ENCODE measurements around the gene SCLY. TPM values are rescaled to one million over a fixed set of nuclear protein-coding genes. Genes with fewer than 3 reads are reported as not detected.

The SCLY gene
- polyA plus RNA-seq, 1 of the 3 experiments (the other 2 are of a cell fraction) = 20.9 TPM

DNA sequence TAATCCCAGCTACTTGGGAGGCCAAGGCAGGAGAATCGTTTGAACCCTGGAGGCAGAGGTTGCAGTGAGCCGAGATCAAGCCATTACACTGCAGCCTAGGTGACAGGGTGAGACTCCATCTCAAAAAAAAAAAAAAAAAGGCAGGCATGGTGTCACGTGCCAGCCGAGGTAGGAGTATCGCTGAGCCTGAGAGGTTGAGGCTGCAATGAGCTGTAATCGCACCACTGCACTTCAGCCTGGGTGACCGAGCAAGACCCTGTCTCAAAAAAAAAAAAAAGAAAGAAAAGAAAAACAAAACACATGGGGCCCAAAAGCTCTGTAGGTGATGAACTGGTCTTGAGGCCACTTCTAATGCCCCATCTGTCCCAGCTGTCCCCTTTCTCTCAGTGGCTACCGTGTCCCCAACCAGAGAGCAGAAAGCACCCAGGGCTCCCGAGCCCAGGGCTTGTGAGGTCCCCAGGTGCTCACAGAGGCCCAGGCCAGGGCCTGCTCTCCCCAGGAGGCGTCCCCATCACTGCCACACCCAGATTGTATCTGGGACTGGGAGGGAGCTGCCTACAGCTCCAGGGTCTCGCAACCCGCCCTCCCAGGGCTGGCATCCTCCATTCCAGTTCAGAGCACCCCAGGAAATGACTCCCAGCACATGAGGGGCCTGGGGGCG is 86.2 kb downstream of the SCLY start:
- no peak for DNase-seq
- H3K36me3 ChIP-seq (replicated peaks in 1 of 2; ENCODE audit: control insufficient read depth in 1 of 2, insufficient read depth in 2 of 2, low read length in 1 of 2) = no peaks in the 10 kb centered on the region
- H2AFZ ChIP-seq (ENCODE audit: low read depth) = no peak overlapping the region
- no peaks in the 10 kb centered on the region for H4K20me1 ChIP-seq (ENCODE audit: insufficient read depth)
- H3K9me2 ChIP-seq = no peaks in the 10 kb centered on the region
- H3K27ac ChIP-seq (ENCODE audit: low read depth in 2 of 2, low read length in 1 of 2) = no peak overlapping the region
- no peaks in the 10 kb centered on the region for H3F3A ChIP-seq (replicated peaks; ENCODE audit: insufficient read depth)
- TF ChIP-seq TAF1 (IDR thresholded peaks at IDR 0.05; ENCODE audit: borderline replicate concordance, low read depth, low read length) (no peak), NFIC (IDR thresholded peaks at IDR 0.05; ENCODE audit: borderline replicate concordance) (no peak), NRF1 (IDR thresholded peaks at IDR 0.05; ENCODE audit: low read depth, low read length) (no peak), RCOR1 (IDR thresholded peaks at IDR 0.05; ENCODE audit: low read length) (no peak), RXRA (IDR thresholded peaks at IDR 0.05; ENCODE audit: borderline replicate concordance, low read depth) (no peak), SMC3 (IDR thresholded peaks at IDR 0.05; ENCODE audit: low read depth, low read length) (no peak), ELF1 (IDR thresholded peaks at IDR 0.05) (no peak)
- TF ChIP-seq, protein P1, sequence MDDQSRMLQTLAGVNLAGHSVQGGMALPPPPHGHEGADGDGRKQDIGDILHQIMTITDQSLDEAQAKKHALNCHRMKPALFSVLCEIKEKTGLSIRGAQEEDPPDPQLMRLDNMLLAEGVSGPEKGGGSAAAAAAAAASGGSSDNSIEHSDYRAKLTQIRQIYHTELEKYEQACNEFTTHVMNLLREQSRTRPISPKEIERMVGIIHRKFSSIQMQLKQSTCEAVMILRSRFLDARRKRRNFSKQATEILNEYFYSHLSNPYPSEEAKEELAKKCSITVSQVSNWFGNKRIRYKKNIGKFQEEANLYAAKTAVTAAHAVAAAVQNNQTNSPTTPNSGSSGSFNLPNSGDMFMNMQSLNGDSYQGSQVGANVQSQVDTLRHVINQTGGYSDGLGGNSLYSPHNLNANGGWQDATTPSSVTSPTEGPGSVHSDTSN (IDR thresholded peaks at IDR 0.05) = no peak
- TF ChIP-seq, protein P2, sequence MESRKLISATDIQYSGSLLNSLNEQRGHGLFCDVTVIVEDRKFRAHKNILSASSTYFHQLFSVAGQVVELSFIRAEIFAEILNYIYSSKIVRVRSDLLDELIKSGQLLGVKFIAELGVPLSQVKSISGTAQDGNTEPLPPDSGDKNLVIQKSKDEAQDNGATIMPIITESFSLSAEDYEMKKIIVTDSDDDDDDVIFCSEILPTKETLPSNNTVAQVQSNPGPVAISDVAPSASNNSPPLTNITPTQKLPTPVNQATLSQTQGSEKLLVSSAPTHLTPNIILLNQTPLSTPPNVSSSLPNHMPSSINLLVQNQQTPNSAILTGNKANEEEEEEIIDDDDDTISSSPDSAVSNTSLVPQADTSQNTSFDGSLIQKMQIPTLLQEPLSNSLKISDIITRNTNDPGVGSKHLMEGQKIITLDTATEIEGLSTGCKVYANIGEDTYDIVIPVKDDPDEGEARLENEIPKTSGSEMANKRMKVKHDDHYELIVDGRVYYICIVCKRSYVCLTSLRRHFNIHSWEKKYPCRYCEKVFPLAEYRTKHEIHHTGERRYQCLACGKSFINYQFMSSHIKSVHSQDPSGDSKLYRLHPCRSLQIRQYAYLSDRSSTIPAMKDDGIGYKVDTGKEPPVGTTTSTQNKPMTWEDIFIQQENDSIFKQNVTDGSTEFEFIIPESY (IDR thresholded peaks at IDR 0.05; ENCODE audit: borderline replicate concordance, low read depth) = no peak
- peaks cover 7 to 10% of the 10 kb centered on the region in 2 experiments; a peak in 3 of 4 replicates for H3K4me1 ChIP-seq (ENCODE audit: control insufficient read depth in 1 of 2, insufficient read depth in 2 of 2, low read depth in 1 of 2, low read length in 1 of 2)
- no peaks in the 10 kb centered on the region for H3K79me2 ChIP-seq (ENCODE audit: insufficient read depth)
- WGBS (ENCODE audit: low lambda C conversion rate) = 81% methylated on average over 10 of the region's 13 CpGs
- H3K9ac ChIP-seq = no peak overlapping the region
- H3K27me3 ChIP-seq (ENCODE audit: insufficient read depth) = no peaks in the 10 kb centered on the region
- CTCF ChIA-PET = interaction anchor here (1.6 kb wide), 1 partner anchor 9 kb away, joined by 3 read pairs; no protein-coding TSS in a partner anchor
- no peaks in the 10 kb centered on the region for H3K9me3 ChIP-seq
- H3K4me2 ChIP-seq = no peak overlapping the region
- no peak overlapping the region for H3K4me3 ChIP-seq (ENCODE audit: low read depth in 2 of 2, low read length in 1 of 2)
- POLR2A ChIA-PET = no interaction called here

DNA sequence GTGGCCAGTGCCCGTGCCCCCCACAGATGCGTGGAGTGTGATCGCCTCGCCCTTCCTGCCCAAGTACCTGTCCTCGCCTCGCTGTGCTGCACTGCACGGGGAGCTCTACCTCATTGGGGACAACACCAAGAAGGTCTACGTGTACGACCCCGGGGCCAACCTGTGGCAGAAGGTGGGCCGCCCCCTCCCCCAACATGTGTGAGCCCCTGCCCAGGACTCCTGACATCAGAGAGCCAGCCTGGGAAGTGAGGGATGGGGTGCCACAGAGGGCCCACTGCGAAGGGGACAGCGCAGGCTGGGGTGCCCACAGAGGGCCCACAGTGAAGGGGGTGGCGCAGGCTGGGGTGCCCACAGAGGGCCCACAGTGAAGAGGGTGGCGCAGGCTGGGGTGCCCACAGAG is 88.2 kb downstream of the SCLY start:
- Histone ChIP-seq H3K4me1 (ENCODE audit: control insufficient read depth in 1 of 2, insufficient read depth in 2 of 2, low read depth in 1 of 2, low read length in 1 of 2) (peaks cover under 1 to 6% of the 10 kb centered on the region in 2 experiments; a peak in 2 of 4 replicates), H3K79me2 (ENCODE audit: insufficient read depth) (no peaks in the 10 kb centered on the region), H4K20me1 (ENCODE audit: insufficient read depth) (no peaks in the 10 kb centered on the region), H3K4me2 (no peak overlapping the region), H3K27ac (ENCODE audit: low read depth in 2 of 2, low read length in 1 of 2) (no peak overlapping the region), H3K9me3 (no peaks in the 10 kb centered on the region), H2AFZ (ENCODE audit: low read depth) (no peak overlapping the region), H3K9ac (no peak overlapping the region), H3F3A (replicated peaks; ENCODE audit: insufficient read depth) (no peaks in the 10 kb centered on the region), H3K27me3 (ENCODE audit: insufficient read depth) (no peaks in the 10 kb centered on the region), H3K36me3 (replicated peaks in 1 of 2; ENCODE audit: control insufficient read depth in 1 of 2, insufficient read depth in 2 of 2, low read length in 1 of 2) (no peaks in the 10 kb centered on the region), H3K4me3 (ENCODE audit: low read depth in 2 of 2, low read length in 1 of 2) (no peak overlapping the region), H3K9me2 (no peaks in the 10 kb centered on the region)
- DNase-seq = no peak
- TF ChIP-seq SMC3 (IDR thresholded peaks at IDR 0.05; ENCODE audit: low read depth, low read length) (no peak), GATA2 (CRISPR knock-in tag; IDR thresholded peaks at IDR 0.05) (no peak), NFIC (IDR thresholded peaks at IDR 0.05; ENCODE audit: borderline replicate concordance) (no peak), FOXM1 (IDR thresholded peaks at IDR 0.05; ENCODE audit: low read depth) (no peak)
- TF ChIP-seq, protein P3, sequence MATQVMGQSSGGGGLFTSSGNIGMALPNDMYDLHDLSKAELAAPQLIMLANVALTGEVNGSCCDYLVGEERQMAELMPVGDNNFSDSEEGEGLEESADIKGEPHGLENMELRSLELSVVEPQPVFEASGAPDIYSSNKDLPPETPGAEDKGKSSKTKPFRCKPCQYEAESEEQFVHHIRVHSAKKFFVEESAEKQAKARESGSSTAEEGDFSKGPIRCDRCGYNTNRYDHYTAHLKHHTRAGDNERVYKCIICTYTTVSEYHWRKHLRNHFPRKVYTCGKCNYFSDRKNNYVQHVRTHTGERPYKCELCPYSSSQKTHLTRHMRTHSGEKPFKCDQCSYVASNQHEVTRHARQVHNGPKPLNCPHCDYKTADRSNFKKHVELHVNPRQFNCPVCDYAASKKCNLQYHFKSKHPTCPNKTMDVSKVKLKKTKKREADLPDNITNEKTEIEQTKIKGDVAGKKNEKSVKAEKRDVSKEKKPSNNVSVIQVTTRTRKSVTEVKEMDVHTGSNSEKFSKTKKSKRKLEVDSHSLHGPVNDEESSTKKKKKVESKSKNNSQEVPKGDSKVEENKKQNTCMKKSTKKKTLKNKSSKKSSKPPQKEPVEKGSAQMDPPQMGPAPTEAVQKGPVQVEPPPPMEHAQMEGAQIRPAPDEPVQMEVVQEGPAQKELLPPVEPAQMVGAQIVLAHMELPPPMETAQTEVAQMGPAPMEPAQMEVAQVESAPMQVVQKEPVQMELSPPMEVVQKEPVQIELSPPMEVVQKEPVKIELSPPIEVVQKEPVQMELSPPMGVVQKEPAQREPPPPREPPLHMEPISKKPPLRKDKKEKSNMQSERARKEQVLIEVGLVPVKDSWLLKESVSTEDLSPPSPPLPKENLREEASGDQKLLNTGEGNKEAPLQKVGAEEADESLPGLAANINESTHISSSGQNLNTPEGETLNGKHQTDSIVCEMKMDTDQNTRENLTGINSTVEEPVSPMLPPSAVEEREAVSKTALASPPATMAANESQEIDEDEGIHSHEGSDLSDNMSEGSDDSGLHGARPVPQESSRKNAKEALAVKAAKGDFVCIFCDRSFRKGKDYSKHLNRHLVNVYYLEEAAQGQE (IDR thresholded peaks at IDR 0.05; ENCODE audit: low read depth, low read length) = no peak
- TF ChIP-seq, protein P2 (IDR thresholded peaks at IDR 0.05; ENCODE audit: borderline replicate concordance, low read depth) = no peak
- POLR2A ChIA-PET = no interaction called here
- 91% methylated on average over 12 of the region's 15 CpGs for WGBS (ENCODE audit: low lambda C conversion rate)
- CTCF ChIA-PET = no interaction called here

Data from SK-N-SH (cell line).